Activated CD4-positive, alpha-beta T cell treated with anti-CD3 and anti-CD28 coated beads, Interleukin-2, amount 50 U/mL, for 24 hours (primary cell): ENCODE results near the gene CUL9.

Experiments
- DNase-seq, 2 donors: peaks; one replicate each; pipeline ENCODE4 v3.0.0-alpha.2; 2020; ENCODE audit warnings: low read depth in 1 of 2, low spot score in 1 of 2

CUL9 gene

GRCh38 chr6:43193929-43194328, 11.9 kb downstream of the CUL9 start:
- no peak for DNase-seq

DNA sequence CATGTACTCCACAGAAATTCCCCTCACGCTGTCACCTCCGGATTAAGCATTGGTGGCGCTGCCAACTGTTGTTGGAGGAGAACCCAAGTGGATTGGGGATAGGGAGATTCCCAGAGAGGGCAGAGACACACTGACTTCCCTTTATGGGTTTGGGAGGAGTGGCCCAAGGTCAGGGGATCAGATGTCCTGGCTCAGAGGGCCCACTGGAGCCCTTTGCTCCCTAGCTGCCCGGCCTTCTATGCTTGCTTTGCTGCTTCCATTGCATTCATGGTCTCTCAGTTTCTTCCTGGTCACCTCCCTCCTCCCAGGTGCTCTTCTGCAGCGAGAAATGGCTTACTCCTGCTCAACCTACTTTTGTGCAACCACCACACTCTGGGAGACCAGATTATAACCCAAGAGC, 14.3 kb downstream of the CUL9 start:
- DNase-seq: no peak

DNA sequence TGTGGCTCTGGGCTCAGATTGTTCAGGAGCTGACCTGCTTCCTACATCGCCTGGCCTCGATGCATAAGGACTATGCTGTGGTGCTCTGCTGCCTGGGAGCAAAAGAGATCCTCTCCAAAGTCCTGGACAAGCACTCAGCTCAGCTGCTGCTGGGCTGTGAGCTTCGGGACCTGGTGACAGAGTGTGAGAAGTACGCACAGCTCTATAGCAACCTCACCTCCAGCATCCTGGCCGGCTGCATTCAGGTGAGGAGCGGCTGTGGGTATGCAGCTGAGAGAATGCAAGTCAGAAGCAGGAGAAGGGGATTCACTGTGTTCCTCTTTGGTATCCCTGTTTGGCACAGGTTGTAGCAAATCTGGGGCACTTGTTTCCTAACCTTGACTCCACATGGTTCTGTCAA, 17.9 kb downstream of the CUL9 start:
- no peak for DNase-seq

DNA sequence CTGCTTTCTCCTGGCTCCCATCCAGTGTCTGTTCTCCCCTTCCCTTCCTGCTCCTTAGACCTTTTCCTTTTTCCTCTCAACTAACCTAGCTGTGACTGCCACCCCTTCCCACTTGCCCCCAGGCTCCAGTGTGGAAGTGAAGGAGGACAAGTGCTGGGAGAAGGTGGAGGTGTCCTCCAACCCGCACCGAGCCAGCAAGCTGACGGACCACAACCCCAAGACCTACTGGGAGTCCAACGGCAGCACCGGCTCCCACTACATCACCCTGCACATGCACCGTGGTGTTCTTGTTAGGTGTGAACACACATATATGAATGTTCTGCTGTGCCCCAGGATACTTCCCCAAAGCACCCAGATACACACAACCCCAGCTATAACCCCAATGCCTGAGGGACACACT, 18.5 kb downstream of the CUL9 start:
- no peak for DNase-seq

DNA sequence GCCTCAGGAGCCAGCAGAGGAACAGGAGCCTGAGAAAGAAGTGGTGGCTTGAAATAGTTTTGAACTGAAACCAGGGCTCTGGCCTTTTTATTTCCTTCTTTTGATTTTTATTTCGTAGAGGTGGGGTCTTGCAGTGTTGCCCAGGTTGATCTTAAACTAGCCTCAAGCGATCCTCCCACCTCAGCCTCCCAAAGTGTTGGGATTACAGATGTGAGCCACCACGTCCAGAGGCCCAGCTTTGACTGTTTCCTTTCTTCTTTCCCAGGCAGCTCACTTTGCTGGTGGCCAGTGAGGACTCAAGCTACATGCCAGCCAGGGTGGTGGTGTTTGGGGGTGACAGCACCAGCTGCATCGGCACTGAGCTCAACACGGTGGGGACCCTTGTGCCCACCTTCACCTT, 20.5 kb downstream of the CUL9 start:
- no peak for DNase-seq

DNA sequence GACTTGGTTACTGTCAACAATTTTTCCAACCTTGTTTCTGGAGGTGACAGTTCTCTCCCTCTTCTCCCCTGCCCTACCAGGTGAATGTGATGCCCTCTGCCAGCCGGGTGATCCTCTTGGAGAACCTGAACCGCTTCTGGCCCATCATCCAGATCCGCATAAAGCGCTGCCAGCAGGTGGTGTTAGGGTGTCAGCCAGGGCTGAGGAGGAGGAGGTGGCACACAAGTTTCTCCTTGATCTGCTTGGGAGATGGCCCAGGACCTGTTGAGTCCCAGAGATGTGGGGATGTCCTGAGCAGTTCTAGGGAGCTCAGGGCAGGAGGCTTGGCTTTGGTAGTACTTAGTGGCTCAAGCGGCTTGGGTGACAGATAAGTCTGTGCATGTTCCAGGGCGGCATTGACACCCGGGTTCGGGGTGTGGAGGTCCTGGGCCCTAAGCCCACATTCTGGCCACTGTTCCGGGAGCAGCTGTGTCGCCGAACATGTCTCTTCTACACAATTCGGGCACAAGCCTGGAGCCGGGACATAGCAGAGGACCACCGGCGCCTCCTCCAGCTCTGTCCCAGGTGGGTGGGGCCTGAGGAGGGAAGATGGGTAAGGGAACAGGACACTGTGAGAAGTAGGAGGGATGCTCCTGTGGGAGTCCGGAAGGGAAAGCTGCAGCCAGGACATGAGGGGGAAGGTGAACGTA, 21.2 kb downstream of the CUL9 start:
- DNase-seq: no peak

GRCh38 chr6:43203718-43204095, 21.7 kb downstream of the CUL9 start:
- DNase-seq: no peak

GRCh38 chr6:43204271-43205105, 22.5 kb downstream of the CUL9 start:
- no peak for DNase-seq

DNA sequence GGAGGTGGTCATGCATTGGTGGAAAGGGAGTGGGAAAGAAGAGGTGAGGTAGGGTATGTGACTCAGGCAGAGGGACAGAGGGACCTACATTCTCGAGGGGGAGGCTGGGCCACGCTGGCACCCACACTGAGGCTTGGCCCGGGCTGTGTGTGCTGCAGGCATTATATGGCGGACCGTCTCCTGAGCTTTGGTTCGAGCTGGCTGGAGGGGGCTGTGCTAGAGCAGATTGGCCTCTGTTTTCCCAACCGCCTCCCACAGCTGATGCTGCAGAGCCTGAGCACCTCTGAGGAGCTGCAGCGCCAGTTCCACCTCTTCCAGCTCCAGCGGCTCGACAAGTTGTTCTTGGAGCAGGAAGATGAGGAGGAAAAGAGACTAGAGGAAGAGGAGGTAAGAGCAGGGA, 23.9 kb downstream of the CUL9 start:
- DNase-seq: no peak

DNA sequence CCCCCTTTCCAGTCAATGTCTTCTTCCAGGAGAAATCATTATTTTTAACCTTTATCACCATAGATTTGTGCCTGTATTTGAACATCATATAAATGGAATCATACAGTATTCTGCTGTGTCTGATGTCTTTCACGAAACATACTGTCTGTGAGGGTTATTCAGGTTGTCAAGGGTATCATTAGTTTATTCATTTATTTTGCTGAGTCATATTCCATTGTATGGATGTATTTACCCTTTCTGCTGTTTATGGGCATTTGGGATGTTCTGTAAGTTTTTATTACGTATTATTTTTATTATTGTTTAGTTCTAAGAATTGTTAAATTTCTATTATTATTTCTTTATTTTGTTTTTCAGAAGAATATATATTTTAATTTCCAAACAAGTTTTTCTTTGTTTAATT, 25.3 kb downstream of the CUL9 start:
- DNase-seq: no peak

DNA sequence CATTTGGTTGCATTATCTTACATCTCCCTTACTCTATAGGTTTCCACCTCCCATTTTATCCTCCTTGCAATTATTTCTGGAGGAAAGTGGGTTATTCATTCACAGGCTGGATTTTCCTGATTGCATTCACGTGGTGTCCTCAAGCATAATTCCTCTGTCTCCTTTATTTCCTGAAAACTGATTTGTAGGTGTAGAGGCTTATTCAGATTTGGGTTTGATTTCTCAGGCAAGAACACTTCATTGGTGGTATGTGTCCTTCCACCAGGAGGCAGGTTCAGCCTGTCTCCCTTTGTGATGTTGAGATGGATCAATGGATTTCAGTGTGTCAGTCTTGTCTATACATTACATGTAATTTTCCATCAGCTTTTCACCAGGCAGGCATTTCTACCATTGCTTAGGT, 30.0 kb downstream of the CUL9 start:
- no peak for DNase-seq

GRCh38 chr6:43213431-43213830, 31.4 kb downstream of the CUL9 start:
- no peak for DNase-seq

GRCh38 chr6:43215066-43215465, 33.1 kb downstream of the CUL9 start:
- no peak for DNase-seq

- no peak for DNase-seq
Measured at GRCh38 chr6:43216200-43216599, 34.2 kb downstream of the CUL9 start.

DNA sequence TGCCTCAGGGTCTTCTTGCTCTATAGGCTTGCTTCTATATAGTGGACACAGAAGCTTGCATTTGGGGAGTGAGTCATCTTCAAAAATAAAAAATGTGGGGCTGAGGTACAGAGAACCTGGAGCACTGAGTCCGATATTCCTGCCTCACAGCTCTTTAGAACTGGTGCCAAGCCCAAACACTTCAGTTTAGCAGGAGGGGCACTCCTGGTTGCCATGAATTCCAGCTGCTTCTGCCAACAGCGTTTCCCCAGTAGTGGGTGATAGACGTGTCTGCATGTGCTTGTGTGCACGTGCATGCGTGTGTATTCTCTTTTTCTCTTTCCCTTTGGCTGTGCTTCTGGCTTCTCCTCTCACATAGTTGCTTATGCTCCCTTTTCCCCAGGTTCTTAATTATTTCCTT, 35.4 kb downstream of the CUL9 start:
- no peak for DNase-seq

- no peak for DNase-seq
Measured at GRCh38 chr6:43219119-43219518, 37.1 kb downstream of the CUL9 start.

- DNase-seq: no peak
Measured at GRCh38 chr6:43219814-43220213, 37.8 kb downstream of the CUL9 start.

DNA sequence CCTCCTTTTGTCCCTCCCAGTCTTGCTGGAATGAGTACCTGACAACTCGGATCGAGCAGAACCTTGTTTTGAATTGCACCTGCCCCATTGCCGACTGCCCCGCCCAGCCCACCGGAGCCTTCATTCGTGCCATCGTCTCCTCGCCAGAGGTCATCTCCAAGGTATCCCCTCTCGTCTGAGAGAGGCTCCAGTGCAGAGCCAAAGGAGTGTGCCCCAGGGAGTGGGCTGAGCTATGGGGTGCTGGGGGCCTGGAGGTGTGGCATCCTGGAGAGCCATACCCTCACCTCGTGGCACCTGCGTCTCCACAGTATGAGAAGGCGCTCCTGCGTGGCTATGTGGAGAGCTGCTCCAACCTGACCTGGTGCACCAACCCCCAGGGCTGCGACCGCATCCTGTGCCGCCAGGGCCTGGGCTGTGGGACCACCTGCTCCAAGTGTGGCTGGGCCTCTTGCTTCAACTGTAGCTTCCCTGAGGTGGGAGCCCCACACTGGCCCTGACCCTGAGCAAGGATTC, 38.5 kb downstream of the CUL9 start:
- DNase-seq: no peak

GRCh38 chr6:43221046-43221972, 39.3 kb downstream of the CUL9 start:
- no peak for DNase-seq

DNA sequence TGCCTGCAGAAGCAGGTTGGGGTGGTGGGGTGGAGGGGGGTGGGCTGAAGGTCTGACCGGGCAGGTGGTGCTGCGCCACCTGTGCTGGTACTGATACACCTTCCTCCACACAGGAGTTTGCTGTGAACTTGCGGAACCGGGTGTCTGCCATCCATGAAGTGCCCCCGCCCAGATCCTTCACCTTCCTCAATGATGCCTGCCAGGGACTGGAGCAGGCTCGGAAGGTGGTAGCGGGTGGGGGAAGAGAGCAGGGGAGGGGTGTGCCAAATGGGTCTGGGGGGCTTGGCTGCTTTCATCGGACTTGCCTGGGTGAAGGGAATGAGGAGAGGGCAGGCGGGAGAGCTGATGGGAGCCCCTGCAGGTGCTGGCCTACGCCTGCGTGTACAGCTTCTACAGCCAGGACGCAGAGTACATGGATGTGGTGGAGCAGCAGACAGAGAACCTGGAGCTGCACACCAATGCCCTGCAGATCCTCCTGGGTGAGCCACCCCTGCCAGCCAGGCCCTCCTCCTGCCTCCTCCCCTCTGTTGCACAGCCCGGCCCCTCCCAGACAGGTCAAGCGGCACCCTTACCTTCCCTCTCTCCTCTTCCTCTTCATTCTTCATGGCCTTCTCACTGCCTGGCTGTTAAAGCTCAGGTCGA, 40.5 kb downstream of the CUL9 start:
- no peak for DNase-seq

DNA sequence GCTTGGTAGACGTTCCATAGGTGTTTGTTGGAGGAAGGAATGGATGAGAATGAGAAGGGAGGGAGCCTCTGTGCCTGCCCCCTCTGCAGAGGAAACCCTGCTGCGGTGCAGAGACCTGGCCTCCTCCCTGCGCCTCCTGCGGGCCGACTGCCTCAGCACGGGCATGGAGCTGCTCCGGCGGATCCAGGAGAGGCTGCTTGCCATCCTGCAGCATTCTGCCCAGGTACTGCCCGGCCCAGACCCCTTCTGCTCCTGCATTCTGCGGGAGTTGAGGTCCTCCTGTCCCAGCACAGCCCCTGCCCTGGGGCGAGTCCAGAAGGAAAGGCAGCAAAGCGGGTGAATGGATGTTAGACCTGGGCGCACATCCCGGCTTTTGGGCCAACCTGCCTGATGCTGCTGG, 41.2 kb downstream of the CUL9 start:
- DNase-seq: no peak
